ENCODE results near the gene EPHX1.
A peak's percentile ranks its signal among the peaks of the same experiment; 100 is the strongest.
"Not testable (repeated sequence)": the region's sequence is repeated elsewhere in the genome, so short reads cannot be mapped to it uniquely, and the experiment has no call there.

The EPHX1 gene

DNA sequence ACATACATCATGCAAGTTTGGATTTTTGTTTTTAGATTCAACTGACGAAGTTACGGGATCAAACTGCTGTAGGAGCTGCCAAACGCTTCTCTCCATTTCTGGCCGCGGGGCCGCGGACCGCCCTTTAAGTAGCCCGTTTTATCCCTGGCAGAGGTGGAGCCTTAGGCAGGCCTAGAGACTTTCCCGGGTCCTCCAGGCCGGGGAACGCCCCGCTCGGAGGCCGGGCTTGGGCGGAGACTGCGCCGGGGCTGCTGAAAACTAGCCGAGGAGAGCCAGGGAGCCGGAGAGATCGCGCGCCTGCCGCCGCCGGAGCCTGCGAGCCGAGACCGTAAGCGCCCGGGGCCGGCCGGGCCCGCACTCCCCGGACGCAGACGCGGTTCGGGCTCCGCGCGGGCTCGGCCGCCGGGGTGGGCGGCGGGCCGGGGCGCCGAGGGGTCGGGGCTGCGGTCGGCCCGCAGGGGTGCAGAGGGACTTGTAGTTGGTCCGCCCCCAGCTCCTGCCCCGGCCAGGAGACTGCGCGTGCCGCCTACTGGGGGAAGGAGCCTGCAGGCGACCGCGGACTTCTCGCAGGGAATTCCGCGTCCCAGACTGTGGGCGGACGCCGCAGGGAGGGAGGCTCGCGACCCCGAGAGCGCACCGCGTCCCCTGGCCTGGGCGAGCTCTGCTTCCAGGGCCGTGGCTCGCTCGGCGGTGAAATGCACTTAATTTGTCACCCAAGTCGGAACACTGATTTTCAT, at the start of gene EPHX1:
Gene EPHX1, plus strand, starts transcription at position 283 of the 737 bp plus-strand sequence. CDS start 18,606 bp downstream, outside the sequence.
- peak; percentile 81 to 86 for DNase-seq
- TF ChIP-seq GATA1 (IDR thresholded peaks at IDR 0.05; ENCODE audit: low read depth, low read length) (no peak), POLR2A (IDR thresholded peaks at IDR 0.05; ENCODE audit: low read length) (peak; percentile 54)

- no peak for DNase-seq
- TF ChIP-seq POLR2A (IDR thresholded peaks at IDR 0.05; ENCODE audit: low read length) (no peak), GATA1 (IDR thresholded peaks at IDR 0.05; ENCODE audit: low read depth, low read length) (no peak)
Measured at GRCh38 chr1:225760531-225760930, 49.4 kb upstream of the EPHX1 start.

- DNase-seq: not testable (repeated sequence)
Measured at GRCh38 chr1:225761395-225761794, 48.5 kb upstream of the EPHX1 start.

- no peak for DNase-seq
Measured at GRCh38 chr1:225762002-225762441, 47.9 kb upstream of the EPHX1 start.

GRCh38 chr1:225762444-225762843, 47.5 kb upstream of the EPHX1 start:
- DNase-seq: no peak
- TF ChIP-seq POLR2A (IDR thresholded peaks at IDR 0.05; ENCODE audit: low read length) (no peak), GATA1 (IDR thresholded peaks at IDR 0.05; ENCODE audit: low read depth, low read length) (no peak)

More at GRCh38 chr1:225762002-225762441, 47.9 kb upstream of the EPHX1 start:
- no peak for TF ChIP-seq GATA1 (IDR thresholded peaks at IDR 0.05; ENCODE audit: low read depth, low read length)
- no peak for TF ChIP-seq POLR2A (IDR thresholded peaks at IDR 0.05; ENCODE audit: low read length)

GRCh38 chr1:225763716-225764548, 46.0 kb upstream of the EPHX1 start:
- DNase-seq: no peak
- TF ChIP-seq GATA1 (IDR thresholded peaks at IDR 0.05; ENCODE audit: low read depth, low read length) (no peak), POLR2A (IDR thresholded peaks at IDR 0.05; ENCODE audit: low read length) (no peak)

- DNase-seq: no peak
- TF ChIP-seq GATA1 (IDR thresholded peaks at IDR 0.05; ENCODE audit: low read depth, low read length): no peak
- no peak for TF ChIP-seq POLR2A (IDR thresholded peaks at IDR 0.05; ENCODE audit: low read length)
Measured at GRCh38 chr1:225765982-225766674, 43.8 kb upstream of the EPHX1 start.

DNA sequence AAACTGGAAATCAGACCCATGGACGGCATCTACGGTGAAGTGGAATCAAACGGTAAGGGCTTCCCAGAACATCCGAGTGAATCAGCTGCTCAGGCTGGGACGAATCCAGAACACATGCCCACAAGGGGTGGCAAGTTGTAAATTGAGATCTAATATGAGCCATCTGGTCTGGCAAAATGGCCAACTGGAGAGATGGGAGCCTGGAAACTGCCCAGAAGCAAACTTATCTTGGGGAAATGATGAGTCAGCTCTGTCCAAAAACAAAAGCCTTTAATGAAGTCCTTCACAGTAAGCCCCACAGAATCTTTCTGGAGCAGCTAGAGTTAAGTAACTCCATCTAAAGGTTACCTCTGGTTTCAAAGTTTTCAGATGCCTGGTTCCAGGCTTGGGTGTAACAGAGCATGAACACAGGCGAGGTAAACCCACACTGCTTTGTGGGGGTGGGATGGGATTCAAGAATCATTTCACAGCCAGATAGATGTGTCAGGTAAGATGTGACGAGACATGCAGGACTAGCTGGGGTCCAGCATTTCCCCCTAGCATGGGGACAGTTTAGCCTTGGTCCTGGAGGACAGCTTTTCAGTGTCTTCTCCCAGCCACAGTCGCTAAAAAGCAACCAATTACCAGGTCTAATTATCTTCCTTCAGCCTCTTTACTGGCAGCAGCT, 42.8 kb upstream of the EPHX1 start:
- TF ChIP-seq POLR2A (IDR thresholded peaks at IDR 0.05; ENCODE audit: low read length) (no peak), GATA1 (IDR thresholded peaks at IDR 0.05; ENCODE audit: low read depth, low read length) (no peak)
- peak; percentile 12 to 17 for DNase-seq

DNA sequence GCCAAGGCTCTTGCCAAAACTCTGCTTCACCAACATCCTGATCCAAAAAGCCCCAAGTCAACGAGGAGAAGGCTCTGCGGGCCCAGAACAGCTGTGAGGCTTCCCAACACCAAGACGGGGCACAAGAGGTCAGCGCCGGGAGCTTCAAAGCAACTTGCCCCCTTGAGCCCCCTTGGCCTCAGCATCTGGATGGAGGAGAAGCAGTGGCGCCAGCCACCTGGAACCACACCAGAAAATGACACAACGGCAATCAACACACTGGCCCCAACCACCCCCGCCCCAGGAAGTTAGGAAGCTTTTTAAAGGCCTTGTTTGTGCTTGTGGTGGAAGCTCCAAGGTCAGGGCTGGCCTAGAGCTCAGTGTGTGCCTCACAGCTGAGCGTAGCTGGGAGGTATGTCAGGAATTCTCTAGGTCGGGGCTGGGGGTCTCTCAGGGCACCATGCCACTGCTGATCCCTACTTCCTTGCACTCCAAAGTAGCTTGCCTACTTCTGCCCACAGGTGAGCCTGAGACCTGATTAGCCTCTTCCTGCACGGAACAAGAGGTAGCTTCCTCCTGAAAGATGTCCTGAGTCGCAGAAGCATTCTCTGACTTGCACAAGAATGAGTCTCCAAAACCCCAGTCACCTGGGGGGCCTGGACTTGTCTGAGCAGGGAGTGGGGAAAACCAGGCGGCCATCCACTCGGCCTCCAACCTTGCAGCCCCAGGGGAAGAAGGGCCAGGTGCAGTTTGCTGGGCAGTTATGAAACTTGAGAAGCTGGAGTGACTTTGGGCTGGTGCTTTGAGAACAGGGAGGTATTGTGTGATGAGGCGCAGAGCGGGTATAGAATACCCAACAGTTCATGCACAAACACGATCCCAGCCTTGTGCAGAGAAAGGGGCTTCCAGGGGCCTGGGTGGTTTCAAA, 42.0 kb upstream of the EPHX1 start:
- TF ChIP-seq GATA1 (IDR thresholded peaks at IDR 0.05; ENCODE audit: low read depth, low read length) (no peak), POLR2A (IDR thresholded peaks at IDR 0.05; ENCODE audit: low read length) (no peak)
- DNase-seq: no peak

DNA sequence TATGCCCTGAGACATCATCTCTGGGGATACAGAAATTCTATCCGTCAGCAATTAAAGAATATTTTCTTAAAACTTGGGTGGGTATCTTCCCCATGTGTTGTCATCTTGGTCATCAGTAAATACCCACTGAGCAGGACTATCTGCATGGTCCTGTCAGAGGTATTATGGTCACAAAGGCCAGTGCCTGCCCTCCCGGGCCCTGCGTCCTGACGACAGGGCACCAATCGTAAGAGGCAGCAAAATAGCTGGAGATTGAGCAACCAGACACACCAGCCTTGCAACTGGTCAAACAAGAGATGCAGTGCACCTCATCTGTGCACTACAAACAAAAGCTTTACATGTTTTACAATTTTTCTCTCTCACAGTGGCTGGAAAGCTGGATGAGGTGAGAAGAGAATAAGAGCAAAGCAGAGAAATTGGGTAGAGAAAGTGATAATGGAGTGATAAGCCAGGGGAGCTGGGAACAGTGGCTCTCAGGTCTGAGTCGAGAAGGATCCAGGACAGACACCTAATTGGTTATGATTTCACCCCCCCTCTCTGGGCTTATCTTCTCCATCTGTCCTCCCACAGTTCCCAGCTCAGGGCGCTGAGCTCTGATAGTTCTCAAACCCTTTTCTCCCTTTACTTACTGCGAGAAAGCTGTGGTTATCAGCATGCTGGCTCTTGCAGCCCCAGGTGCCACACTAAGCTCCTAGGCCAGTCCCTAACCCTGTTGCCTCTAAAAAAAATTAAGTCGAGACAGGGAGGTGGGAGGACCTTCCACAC, 41.1 kb upstream of the EPHX1 start:
- peak in 1 of 2 experiments; percentile 18 for DNase-seq
- TF ChIP-seq POLR2A (IDR thresholded peaks at IDR 0.05; ENCODE audit: low read length) (no peak), GATA1 (IDR thresholded peaks at IDR 0.05; ENCODE audit: low read depth, low read length) (no peak)

DNA sequence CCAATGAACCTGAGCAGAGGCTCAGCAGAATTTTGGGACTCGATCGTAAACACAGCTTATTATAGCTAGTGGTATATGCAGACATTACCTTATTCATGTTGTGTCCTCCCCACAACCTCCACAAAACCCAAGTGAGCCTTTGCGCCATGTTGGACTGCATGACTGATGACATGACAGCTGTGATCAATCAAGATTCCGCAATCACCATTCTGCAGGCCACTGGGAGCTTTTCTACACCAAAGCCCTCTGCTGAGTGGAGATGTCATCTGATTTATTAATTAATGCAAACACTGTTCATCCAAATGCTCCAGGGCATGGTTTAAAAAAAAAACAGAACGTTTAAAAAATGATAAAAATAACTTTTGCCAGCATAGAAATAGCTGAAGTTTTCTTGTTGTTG, 40.2 kb upstream of the EPHX1 start:
- no peak for DNase-seq
- TF ChIP-seq POLR2A (IDR thresholded peaks at IDR 0.05; ENCODE audit: low read length) (no peak), GATA1 (IDR thresholded peaks at IDR 0.05; ENCODE audit: low read depth, low read length) (no peak)

Data from erythroblast (primary cell).